Right renal pelvis (tissue), 4 donors: ENCODE measurements around the gene AUTS2. TPM values are rescaled to one million over a fixed set of nuclear protein-coding genes. Genes with fewer than 3 reads are reported as not detected.

ENCODE experiments used
- DNase-seq, 4 donors: peaks; one replicate each; pipeline ENCODE4 v3.0.0-alpha.2; 2013; ENCODE audit warnings: low read depth in 4 of 4, low spot score in 3 of 4, missing footprints in 1 of 4
- polyA plus RNA-seq, 4 donors: library from polyadenylated mRNA; unstranded; fragments of 120-200 nt; gene quantifications; one replicate each; pipeline ENCODE4 v1.2.1, GENCODE V29; 2013; ENCODE audit not compliant: insufficient read length in 4 of 4

The AUTS2 gene
- polyA plus RNA-seq, 4 donors = 67.5 to 85.6 (median 76.0) TPM

- no peak for DNase-seq
Observed at GRCh38 chr7:70076325-70076724, 478.1 kb downstream of the AUTS2 start.

DNA sequence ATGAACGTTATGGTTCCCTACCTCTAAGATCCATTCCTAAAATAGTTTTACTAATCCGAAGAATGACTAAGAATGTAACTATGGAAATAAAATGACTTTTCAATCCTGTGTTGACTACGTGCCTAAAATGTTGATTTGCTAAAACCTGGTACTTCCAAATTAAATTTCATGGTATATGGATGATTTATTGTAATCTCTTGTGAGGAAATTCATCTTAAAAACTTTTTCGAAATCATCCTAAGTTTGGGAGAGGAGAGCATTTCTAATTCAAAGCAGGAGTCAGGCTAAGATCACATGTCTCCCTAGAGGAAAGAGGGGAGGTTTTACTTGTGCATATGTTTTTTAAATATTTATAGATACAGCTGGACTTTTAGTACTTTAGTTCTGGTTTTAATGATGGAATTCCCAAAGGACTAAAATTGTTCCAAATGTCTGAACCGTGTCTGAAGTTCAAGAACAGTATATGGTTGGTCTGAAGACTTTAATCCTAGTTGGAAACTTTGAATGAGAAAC is 483.9 kb downstream of the AUTS2 start:
- DNase-seq = no peak

DNA sequence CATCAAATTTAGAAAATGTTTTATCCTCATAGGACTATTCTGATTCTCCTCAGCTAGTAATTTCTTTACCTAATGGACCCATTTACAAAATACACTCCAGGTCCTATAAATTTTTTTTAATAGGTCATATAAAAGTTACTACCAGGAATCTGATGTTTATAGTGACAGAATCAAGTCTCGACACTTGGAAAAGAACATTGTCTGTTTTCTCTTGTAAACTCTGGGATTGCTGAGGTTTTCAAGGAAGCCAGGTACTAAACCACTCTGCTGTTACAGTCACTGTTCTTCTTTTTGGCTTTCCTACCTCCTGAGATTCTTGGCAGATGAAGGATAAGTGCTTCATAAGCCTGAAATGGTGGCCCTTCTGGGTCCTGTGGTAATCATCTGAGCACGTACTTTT is 493.1 kb downstream of the AUTS2 start:
- DNase-seq = no peak

DNA sequence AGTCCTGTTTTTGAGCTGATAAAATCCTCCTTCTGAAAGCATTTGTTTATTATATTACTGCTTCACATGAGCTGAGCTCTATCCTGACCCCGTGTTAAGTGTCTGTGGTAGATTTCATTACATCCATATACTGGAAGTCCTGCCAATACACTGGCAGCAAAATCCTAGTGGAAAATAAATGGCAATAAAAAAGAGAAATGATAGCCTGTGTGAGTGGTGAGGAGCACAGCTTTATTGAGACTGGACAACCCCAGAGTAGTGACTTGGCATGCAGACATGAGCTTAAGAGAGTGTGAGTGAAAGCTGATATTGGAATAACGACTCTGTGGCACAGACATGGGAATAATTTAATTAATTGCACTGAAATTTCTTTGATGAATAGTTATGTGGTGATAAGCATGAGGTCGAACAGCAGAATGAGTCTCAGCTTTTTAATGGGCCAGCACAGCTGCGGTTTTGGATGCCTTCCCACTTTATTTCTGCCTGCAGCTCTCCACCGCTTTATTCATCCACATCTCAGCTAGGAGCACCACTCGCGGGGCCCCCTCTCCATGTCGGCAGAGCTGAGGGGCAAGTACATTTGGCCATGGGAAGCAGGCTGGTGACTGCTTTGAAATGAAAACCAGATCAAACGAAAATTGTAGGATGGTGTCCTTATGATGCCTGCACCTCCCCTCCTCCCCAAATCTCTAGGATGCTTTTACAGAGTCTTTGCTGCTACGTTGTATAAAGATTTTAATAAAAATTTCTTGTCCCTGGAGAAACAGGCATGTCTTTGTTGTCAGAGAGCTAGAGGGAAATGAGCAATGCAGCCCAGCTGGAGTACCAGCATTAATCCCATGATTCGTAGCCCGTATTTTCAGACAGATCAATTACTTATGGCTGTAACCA is 494.3 kb downstream of the AUTS2 start:
- DNase-seq = peak in 1 of 4 donors; percentile 48

- DNase-seq = no peak
Observed at GRCh38 chr7:70093205-70093904, 495.1 kb downstream of the AUTS2 start.

DNA sequence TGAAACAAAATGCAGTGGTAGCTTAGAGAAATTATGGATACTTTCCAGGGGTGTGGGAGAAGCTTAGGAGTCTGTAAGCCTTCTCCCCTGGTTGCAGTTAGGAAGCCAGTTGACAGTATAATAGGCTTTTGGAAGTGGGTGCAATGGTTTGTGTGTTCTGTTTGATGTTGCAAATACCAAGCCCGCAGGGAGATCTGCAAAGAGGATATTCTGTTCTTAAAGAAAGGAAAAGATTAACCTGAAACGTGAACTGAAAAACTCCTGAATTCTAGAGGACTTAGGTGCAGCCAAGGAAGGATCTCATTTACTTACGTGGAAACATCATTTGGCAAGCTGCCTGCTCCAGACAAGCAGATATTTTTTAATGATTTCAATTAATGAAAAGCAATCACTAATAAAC is 496.6 kb downstream of the AUTS2 start:
- no peak for DNase-seq

DNA sequence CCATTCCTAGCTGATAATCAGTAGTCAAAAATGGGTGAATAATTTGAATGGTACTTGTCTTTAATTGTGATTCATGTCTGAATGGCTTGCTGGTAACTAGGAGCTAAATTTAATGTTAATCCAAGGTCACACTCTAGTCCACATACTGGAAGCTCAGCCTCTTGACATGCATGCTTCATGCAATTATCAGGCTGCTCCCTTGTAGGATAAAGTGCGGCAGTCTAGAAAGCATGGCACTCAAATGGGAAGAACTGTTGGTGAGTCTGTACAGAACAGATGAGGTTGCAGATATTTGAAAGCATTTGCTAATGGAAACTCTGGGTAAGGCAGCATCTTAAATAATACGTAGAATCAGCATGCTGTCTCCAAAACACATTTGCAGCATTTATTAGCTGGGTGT is 499.4 kb downstream of the AUTS2 start:
- no peak for DNase-seq

DNA sequence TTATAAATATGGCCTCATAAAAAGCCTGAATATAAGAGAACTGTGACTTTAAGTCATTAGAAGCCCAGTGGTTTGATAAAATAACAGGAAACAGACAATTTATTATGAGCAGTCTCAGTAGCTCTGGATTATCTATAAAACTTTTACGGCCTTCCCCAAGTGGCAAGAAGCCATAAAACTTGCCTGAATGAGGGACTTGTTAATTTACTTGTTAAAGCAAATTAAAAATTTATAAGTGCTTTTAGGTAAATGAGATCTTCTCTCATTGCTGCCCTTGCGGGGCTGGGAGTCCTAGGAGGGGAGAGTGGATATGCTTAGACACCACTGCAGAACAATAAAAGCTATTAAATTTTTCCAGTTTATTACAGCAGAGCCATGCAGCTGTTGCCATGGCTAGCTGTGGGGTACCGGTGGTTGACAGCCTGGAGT is 499.9 kb downstream of the AUTS2 start:
- no peak for DNase-seq

- no peak for DNase-seq
Observed at GRCh38 chr7:70098905-70099672, 500.8 kb downstream of the AUTS2 start.

- DNase-seq = no peak
Observed at GRCh38 chr7:70104243-70104642, 506.0 kb downstream of the AUTS2 start.

- DNase-seq = no peak
Observed at GRCh38 chr7:70113078-70113477, 514.8 kb downstream of the AUTS2 start.

DNA sequence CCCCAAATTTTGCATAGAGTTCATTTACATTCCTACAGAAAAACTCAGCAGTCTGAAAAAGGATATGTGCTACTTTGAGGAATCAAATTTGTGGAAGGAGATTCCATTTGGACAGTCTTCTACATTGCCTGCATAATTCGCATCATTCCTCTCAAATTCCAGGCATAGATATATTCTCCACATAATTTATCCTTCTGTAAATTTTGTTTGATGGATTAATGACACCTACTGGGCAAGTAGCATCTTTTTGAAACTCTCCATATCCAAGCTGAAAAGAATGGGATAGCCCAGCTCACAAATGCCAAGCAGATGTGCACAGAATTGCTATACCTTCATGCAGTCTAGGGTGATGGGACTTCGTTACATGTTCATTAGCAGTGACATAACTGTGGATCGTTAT is 515.3 kb downstream of the AUTS2 start:
- no peak for DNase-seq

- DNase-seq = no peak
Observed at GRCh38 chr7:70114806-70115205, 516.5 kb downstream of the AUTS2 start.

- DNase-seq = no peak
Observed at GRCh38 chr7:70116244-70116643, 518.0 kb downstream of the AUTS2 start.

GRCh38 chr7:70116867-70117266 is 518.6 kb downstream of the AUTS2 start:
- no peak for DNase-seq

DNA sequence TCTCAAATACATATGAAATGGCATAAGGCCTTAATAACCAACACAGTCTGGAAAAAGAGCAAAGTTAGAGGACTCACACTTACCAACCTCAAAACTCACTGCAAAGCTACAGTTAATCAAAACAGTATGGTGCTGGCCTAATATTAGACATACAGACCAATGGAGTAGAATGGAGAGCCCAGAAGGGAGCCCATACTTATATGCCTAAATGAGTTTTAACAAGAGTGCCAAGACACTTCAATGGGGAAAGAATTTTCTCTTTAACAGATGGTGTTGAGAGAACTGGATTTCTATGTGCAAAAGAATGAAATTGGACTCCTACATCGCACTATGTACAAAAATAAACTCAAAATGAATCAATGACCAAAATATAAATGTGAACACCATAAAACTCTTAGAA is 522.6 kb downstream of the AUTS2 start:
- no peak for DNase-seq

- DNase-seq = no peak
Observed at GRCh38 chr7:70131817-70132216, 533.5 kb downstream of the AUTS2 start.

- no peak for DNase-seq
Observed at GRCh38 chr7:70132226-70132851, 534.1 kb downstream of the AUTS2 start.

DNA sequence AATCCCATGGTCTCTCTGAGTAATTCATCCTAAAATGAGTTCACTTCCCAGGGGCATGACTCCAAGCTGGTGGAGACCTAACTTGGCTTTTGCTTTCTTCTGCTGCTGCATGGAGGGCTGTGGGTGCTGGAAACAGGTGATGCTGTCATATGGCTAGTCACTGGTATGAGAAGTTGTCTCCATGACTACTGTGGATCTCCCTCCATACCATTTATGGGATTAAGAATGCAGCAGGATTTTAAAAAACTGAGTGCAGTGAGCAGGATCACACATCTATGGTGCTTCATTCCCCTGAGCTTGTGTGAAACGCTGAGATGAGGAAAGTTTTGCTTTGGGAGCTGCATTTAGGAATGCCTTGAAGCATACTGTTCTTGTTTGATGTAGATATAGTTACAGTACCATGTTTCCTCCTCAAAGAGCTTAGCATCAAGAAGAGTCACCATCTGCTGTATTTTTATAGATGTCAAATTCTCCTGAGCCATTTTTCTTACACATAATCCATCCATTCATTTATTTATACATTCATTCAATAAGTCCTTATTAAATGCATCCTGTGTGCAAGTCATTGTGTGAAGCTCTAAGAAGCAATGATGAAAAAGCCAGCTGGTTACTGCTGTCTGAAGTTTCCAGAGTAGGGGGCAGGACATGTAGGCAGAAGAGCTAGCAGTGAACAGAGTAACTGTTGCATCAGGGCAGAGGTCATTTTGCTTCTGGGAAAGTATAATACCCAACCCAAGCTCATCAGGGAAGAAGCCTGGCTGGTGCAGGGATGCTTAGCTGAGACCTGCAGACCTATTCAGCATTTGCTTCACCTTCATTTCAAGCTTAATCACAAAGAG is 534.8 kb downstream of the AUTS2 start:
- DNase-seq = no peak
